Neutrophil (primary cell): ENCODE results near the gene PDE7B.

Source experiments
- H3K27ac ChIP-seq: fragments of 200-600 bp; sonication (generic); 2 replicates; pipeline ENCODE4 v1.5.1; 2016; ENCODE audit warnings: mild to moderate bottlenecking, moderate library complexity
- H3K27me3 ChIP-seq: fragments of 200-600 bp; sonication (generic); 2 replicates; pipeline ENCODE4 v1.6.0; 2016; ENCODE audit warnings: mild to moderate bottlenecking
- H3K36me3 ChIP-seq: fragments of 200-600 bp; sonication (generic); 2 replicates; pipeline ENCODE4 v1.5.1; 2017
- H3K4me1 ChIP-seq, 2 experiments: fragments of 200-600 bp in 1 of 2; sonication (generic) in 1 of 2; 1 replicate in 1 of 2; 2 replicates in 1 of 2; pipeline versions ENCODE4 v1.5.1 to v1.6.1; 2013 to 2016; ENCODE audit warnings: low read depth in 1 of 2, low read length in 1 of 2, mild to moderate bottlenecking in 1 of 2, moderate library complexity in 1 of 2; ENCODE audit not compliant: control insufficient read depth in 1 of 2, insufficient read depth in 1 of 2
- H3K4me3 ChIP-seq, 2 experiments: fragments of 200-600 bp in 1 of 2; sonication (generic) in 1 of 2; 1 replicate in 1 of 2; 2 replicates in 1 of 2; pipeline ENCODE4 v1.5.1; 2013 to 2016; ENCODE audit warnings: low read depth in 1 of 2, low read length in 1 of 2, mild to moderate bottlenecking in 1 of 2, moderate library complexity in 1 of 2
- H3K9me3 ChIP-seq: fragments of 200-600 bp; sonication (generic); 2 replicates; pipeline ENCODE4 v1.5.1; 2016
- TF ChIP-seq, protein P1 (sequence below): fragments of 200-600 bp; sonication (generic); IDR thresholded peaks from 2 replicates; pipeline ENCODE4 v1.5.1; 2016; ENCODE audit warnings: antibody characterized with exemption

Gene PDE7B

GRCh38 chr6:136093835-136094234 is 242.3 kb downstream of the PDE7B start:
- Histone ChIP-seq H3K27me3 (no peaks in the 10 kb centered on the region), H3K4me1 (no peaks in the 10 kb centered on the region), H3K27ac (no peak overlapping the region), H3K4me3 (no peak overlapping the region), H3K9me3 (no peaks in the 10 kb centered on the region), H3K36me3 (no peaks in the 10 kb centered on the region)
- TF ChIP-seq, protein P1, sequence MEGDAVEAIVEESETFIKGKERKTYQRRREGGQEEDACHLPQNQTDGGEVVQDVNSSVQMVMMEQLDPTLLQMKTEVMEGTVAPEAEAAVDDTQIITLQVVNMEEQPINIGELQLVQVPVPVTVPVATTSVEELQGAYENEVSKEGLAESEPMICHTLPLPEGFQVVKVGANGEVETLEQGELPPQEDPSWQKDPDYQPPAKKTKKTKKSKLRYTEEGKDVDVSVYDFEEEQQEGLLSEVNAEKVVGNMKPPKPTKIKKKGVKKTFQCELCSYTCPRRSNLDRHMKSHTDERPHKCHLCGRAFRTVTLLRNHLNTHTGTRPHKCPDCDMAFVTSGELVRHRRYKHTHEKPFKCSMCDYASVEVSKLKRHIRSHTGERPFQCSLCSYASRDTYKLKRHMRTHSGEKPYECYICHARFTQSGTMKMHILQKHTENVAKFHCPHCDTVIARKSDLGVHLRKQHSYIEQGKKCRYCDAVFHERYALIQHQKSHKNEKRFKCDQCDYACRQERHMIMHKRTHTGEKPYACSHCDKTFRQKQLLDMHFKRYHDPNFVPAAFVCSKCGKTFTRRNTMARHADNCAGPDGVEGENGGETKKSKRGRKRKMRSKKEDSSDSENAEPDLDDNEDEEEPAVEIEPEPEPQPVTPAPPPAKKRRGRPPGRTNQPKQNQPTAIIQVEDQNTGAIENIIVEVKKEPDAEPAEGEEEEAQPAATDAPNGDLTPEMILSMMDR = no peak

- Histone ChIP-seq H3K36me3 (no peaks in the 10 kb centered on the region), H3K27ac (no peak overlapping the region), H3K4me1 (no peaks in the 10 kb centered on the region), H3K9me3 (no peaks in the 10 kb centered on the region), H3K4me3 (no peak overlapping the region), H3K27me3 (no peaks in the 10 kb centered on the region)
- TF ChIP-seq, protein P1 = no peak
Measured at GRCh38 chr6:136094812-136095211, 243.3 kb downstream of the PDE7B start.

DNA sequence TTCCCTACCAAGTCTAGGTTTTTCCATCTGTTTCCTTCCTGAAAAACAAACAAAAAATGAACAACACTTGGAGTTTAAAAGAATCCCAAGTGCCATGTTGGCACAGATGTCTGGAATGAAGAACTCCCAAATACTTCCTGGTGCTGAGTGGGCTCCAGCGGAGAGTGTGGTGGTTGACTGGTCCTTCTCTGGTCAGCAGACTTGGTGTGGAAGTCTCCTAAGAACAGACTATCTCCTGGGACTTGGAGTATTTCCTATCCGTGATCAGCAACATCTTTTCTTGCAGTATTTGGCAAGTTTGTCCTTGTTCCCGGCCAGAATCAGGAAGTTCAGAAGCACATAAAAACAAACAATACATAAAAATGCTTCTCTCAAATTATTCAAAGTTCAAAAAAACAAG is 244.5 kb downstream of the PDE7B start:
- Histone ChIP-seq H3K27me3 (no peaks in the 10 kb centered on the region), H3K4me1 (no peaks in the 10 kb centered on the region), H3K27ac (no peak overlapping the region), H3K36me3 (no peaks in the 10 kb centered on the region), H3K4me3 (no peak overlapping the region), H3K9me3 (no peaks in the 10 kb centered on the region)
- TF ChIP-seq, protein P1 = no peak

GRCh38 chr6:136102991-136103688 is 251.6 kb downstream of the PDE7B start:
- TF ChIP-seq, protein P1 = no peak

GRCh38 chr6:136103763-136104311 is 252.3 kb downstream of the PDE7B start:
- Histone ChIP-seq H3K36me3 (no peaks in the 10 kb centered on the region), H3K27me3 (no peaks in the 10 kb centered on the region), H3K4me3 (no peak overlapping the region), H3K4me1 (no peaks in the 10 kb centered on the region), H3K27ac (no peak overlapping the region), H3K9me3 (no peaks in the 10 kb centered on the region)
- TF ChIP-seq, protein P1 = no peak

More at GRCh38 chr6:136102991-136103688, 251.6 kb downstream of the PDE7B start:
- Histone ChIP-seq H3K4me3 (no peak overlapping the region), H3K9me3 (no peaks in the 10 kb centered on the region), H3K27me3 (no peaks in the 10 kb centered on the region), H3K4me1 (no peaks in the 10 kb centered on the region), H3K27ac (no peak overlapping the region), H3K36me3 (no peaks in the 10 kb centered on the region)
